Activated CD8-positive, alpha-beta T cell treated with anti-CD3 and anti-CD28 coated beads for 36 hours (primary cell): Measurements from ENCODE around the gene CDK4. TPM values are rescaled to one million over a fixed set of nuclear protein-coding genes. Genes with fewer than 3 reads are reported as not detected.

Source experiments
- ATAC-seq: fragments of 200-7000 bp; cut with Tn5 transposase; one replicate; pipeline ENCODE4 v1.10.0; 2021; ENCODE audit warnings: mild to moderate bottlenecking, moderate library complexity
- CTCF ChIA-PET: fragments of 350-600 bp; sonication (Branson Sonifier 250); formaldehyde crosslinking; loops from one replicate; lab custom pipeline; 2021; ENCODE audit warnings: antibody characterized with exemption; lab: Charles Lee
- POLR2A ChIA-PET: fragments of 350-600 bp; sonication (Branson Sonifier 250); formaldehyde crosslinking; loops from one replicate; lab custom pipeline; 2021; ENCODE audit warnings: antibody characterized with exemption; lab: Charles Lee
- DNase-seq: peaks from one replicate; pipeline ENCODE4 v3.0.0-alpha.2; 2020
- H3K27ac Mint-ChIP-seq: one replicate; pipeline ENCODE4 v1.8.0; 2021; ENCODE audit warnings: mild to moderate bottlenecking, mixed read lengths
- H3K27me3 Mint-ChIP-seq: one replicate; pipeline ENCODE4 v1.8.0; 2021; ENCODE audit warnings: mixed read lengths
- H3K36me3 Mint-ChIP-seq: one replicate; pipeline ENCODE4 v1.8.0; 2021; ENCODE audit warnings: low read depth, mixed read lengths
- H3K4me1 Mint-ChIP-seq: one replicate; pipeline ENCODE4 v1.8.0; 2021; ENCODE audit warnings: low read depth, mixed read lengths
- H3K4me3 Mint-ChIP-seq: one replicate; pipeline ENCODE4 v1.8.0; 2021; ENCODE audit warnings: mild to moderate bottlenecking, moderate library complexity, mixed read lengths
- H3K9me3 Mint-ChIP-seq: one replicate; pipeline ENCODE4 v1.8.0; 2021; ENCODE audit warnings: mixed read lengths
- CTCF ChIP-seq: fragments of 200-600 bp; IDR thresholded peaks from one replicate; pipeline ENCODE4 v1.8.0; 2022; ENCODE audit warnings: antibody characterized with exemption, mild to moderate bottlenecking
- intact Hi-C: fragments of 100-400 bp; cut with micrococcal nuclease; formaldehyde crosslinking; loops from one replicate; pipeline ENCODE4 v1.10.0; 2022
- total RNA-seq, 2 experiments: library from RNA; stranded (reverse); gene quantifications; one replicate each; pipeline ENCODE4 v1.2.3, GENCODE V29; 2021

The CDK4 gene
- total RNA-seq, 2 experiments from 2014 or later, result 218 to 221 TPM

- POLR2A ChIA-PET, result interaction anchor here (0.6 to 1.0 kb wide), 5 partner anchors 12 to 27 kb away, joined by 3 to 4 read pairs (median 3); partner anchors contain the start of genes OS9 and TSPAN31
- intact Hi-C loops, result no loop called here
- Mint-ChIP-seq H3K36me3 (peaks cover 16% of the 10 kb centered on the region), H3K27me3 (no peaks in the 10 kb centered on the region), H3K4me1 (peaks cover 3% of the 10 kb centered on the region), H3K9me3 (no peaks in the 10 kb centered on the region), H3K27ac (no peak overlapping the region), H3K4me3 (no peak overlapping the region)
- ATAC-seq, result no peak
- TF ChIP-seq CTCF, result no peak
- DNase-seq, result no peak
- CTCF ChIA-PET, result no interaction called here
Measured at GRCh38 chr12:57720606-57721595, 31.2 kb downstream of the CDK4 start.

GRCh38 chr12:57719777-57720605 lies 32.1 kb downstream of the CDK4 start:
- H3K36me3 Mint-ChIP-seq, result peaks cover 20% of the 10 kb centered on the region
- no peak for DNase-seq
- ATAC-seq, result no peak
- no peak overlapping the region for H3K27ac Mint-ChIP-seq
- H3K4me3 Mint-ChIP-seq, result no peak overlapping the region
- ChIA-PET CTCF (interaction anchor here (1.2 kb wide), 1 partner anchor 13 kb away, joined by 3 read pairs; no protein-coding TSS in a partner anchor), POLR2A (interaction anchor here (0.6 to 1.6 kb wide), 5 partner anchors 9 to 313 kb away, joined by 3 to 4 read pairs (median 3); partner anchors contain the start of gene OS9)
- H3K4me1 Mint-ChIP-seq, result peaks cover 3% of the 10 kb centered on the region
- H3K27me3 Mint-ChIP-seq, result no peaks in the 10 kb centered on the region
- no peaks in the 10 kb centered on the region for H3K9me3 Mint-ChIP-seq
- intact Hi-C loops, result no loop called here
- TF ChIP-seq CTCF, result no peak

GRCh38 chr12:57718641-57719528 lies 33.2 kb downstream of the CDK4 start:
- POLR2A ChIA-PET, result interaction anchor here (0.7 to 2.3 kb wide), 6 partner anchors 10 to 436 kb away, joined by 3 to 6 read pairs (median 4); no protein-coding TSS in a partner anchor
- H3K36me3 Mint-ChIP-seq, result peaks cover 20% of the 10 kb centered on the region

More at GRCh38 chr12:57718641-57719528, 33.2 kb downstream of the CDK4 start:
- intact Hi-C loops, result no loop called here
- ATAC-seq (no peak), DNase-seq (no peak)
- no peaks in the 10 kb centered on the region for H3K4me1 Mint-ChIP-seq
- H3K27me3 Mint-ChIP-seq, result no peaks in the 10 kb centered on the region
- CTCF ChIA-PET, result interaction anchor here (0.6 to 1.2 kb wide), 4 partner anchors 13 to 135 kb away, joined by 3 read pairs; no protein-coding TSS in a partner anchor
- peak overlapping the region; percentile 20 for H3K27ac Mint-ChIP-seq
- TF ChIP-seq CTCF, result no peak
- H3K4me3 Mint-ChIP-seq, result no peak overlapping the region
- no peaks in the 10 kb centered on the region for H3K9me3 Mint-ChIP-seq
